Stimulated activated memory B cell treated with anti-CD40 and anti-IgM and Interleukin-4, amounts not matched to agents 10 μg/mL and 1 μg/mL and 100 μg/mL, for 72 hours (primary cell): ENCODE results near the gene RIMS3.

Experiments used
- ATAC-seq: fragments of 150-1000 bp; cut with Tn5 transposase; 2 replicates; pipeline ENCODE4 v1.10.0; 2021
- H3K27ac Mint-ChIP-seq: one replicate; pipeline ENCODE4 v1.8.0; 2022; ENCODE audit warnings: mild to moderate bottlenecking, mixed read lengths
- H3K27me3 Mint-ChIP-seq: one replicate; pipeline ENCODE4 v1.8.0; 2022; ENCODE audit warnings: mixed read lengths
- H3K36me3 Mint-ChIP-seq: one replicate; pipeline ENCODE4 v1.8.0; 2022; ENCODE audit warnings: mixed read lengths
- H3K4me1 Mint-ChIP-seq: one replicate; pipeline ENCODE4 v1.8.0; 2022; ENCODE audit warnings: mixed read lengths
- H3K4me3 Mint-ChIP-seq: one replicate; pipeline ENCODE4 v1.8.0; 2022; ENCODE audit warnings: mild to moderate bottlenecking, moderate library complexity, mixed read lengths
- H3K9me3 Mint-ChIP-seq: one replicate; pipeline ENCODE4 v1.8.0; 2022; ENCODE audit warnings: mixed read lengths

The RIMS3 gene

GRCh38 chr1:40650075-40650474 lies 15.4 kb downstream of the RIMS3 start:
- Mint-ChIP-seq H3K4me3 (no peak overlapping the region), H3K4me1 (no peaks in the 10 kb centered on the region)
- ATAC-seq: peak; percentile 34

GRCh38 chr1:40649592-40649930 lies 15.9 kb downstream of the RIMS3 start:
- H3K36me3 Mint-ChIP-seq: no peaks in the 10 kb centered on the region
- no peak overlapping the region for H3K4me3 Mint-ChIP-seq
- no peak overlapping the region for H3K27ac Mint-ChIP-seq
- H3K4me1 Mint-ChIP-seq: no peaks in the 10 kb centered on the region
- no peaks in the 10 kb centered on the region for H3K9me3 Mint-ChIP-seq
- H3K27me3 Mint-ChIP-seq: peaks cover 17% of the 10 kb centered on the region
- ATAC-seq: no peak

More at GRCh38 chr1:40650075-40650474, 15.4 kb downstream of the RIMS3 start:
- H3K9me3 Mint-ChIP-seq: no peaks in the 10 kb centered on the region
- no peaks in the 10 kb centered on the region for H3K36me3 Mint-ChIP-seq
- no peak overlapping the region for H3K27ac Mint-ChIP-seq
- peaks cover 22% of the 10 kb centered on the region for H3K27me3 Mint-ChIP-seq

- Mint-ChIP-seq H3K9me3 (no peaks in the 10 kb centered on the region), H3K4me3 (no peak overlapping the region), H3K4me1 (no peaks in the 10 kb centered on the region), H3K36me3 (no peaks in the 10 kb centered on the region), H3K27ac (no peak overlapping the region), H3K27me3 (peaks cover 12% of the 10 kb centered on the region)
- ATAC-seq: no peak
Measured at GRCh38 chr1:40648928-40649591, 16.4 kb downstream of the RIMS3 start.

- no peak overlapping the region for H3K27ac Mint-ChIP-seq
- H3K9me3 Mint-ChIP-seq: no peaks in the 10 kb centered on the region
- ATAC-seq: no peak
- peaks cover 12% of the 10 kb centered on the region for H3K27me3 Mint-ChIP-seq
- H3K4me1 Mint-ChIP-seq: no peaks in the 10 kb centered on the region
- H3K4me3 Mint-ChIP-seq: no peak overlapping the region
- H3K36me3 Mint-ChIP-seq: no peaks in the 10 kb centered on the region
Measured at GRCh38 chr1:40648200-40648599, 17.3 kb downstream of the RIMS3 start.

GRCh38 chr1:40646315-40646714 lies 19.2 kb downstream of the RIMS3 start:
- Mint-ChIP-seq H3K4me1 (no peaks in the 10 kb centered on the region), H3K36me3 (no peaks in the 10 kb centered on the region), H3K27ac (no peak overlapping the region), H3K9me3 (no peaks in the 10 kb centered on the region), H3K4me3 (no peak overlapping the region), H3K27me3 (peaks cover 12% of the 10 kb centered on the region)
- ATAC-seq: no peak

GRCh38 chr1:40645118-40645680 lies 20.3 kb downstream of the RIMS3 start:
- H3K36me3 Mint-ChIP-seq: no peaks in the 10 kb centered on the region
- H3K9me3 Mint-ChIP-seq: no peaks in the 10 kb centered on the region
- no peak overlapping the region for H3K27ac Mint-ChIP-seq
- peaks cover 12% of the 10 kb centered on the region for H3K27me3 Mint-ChIP-seq
- no peak for ATAC-seq
- no peak overlapping the region for H3K4me3 Mint-ChIP-seq
- H3K4me1 Mint-ChIP-seq: no peaks in the 10 kb centered on the region

- Mint-ChIP-seq H3K27ac (no peak overlapping the region), H3K4me3 (no peak overlapping the region), H3K4me1 (no peaks in the 10 kb centered on the region), H3K36me3 (no peaks in the 10 kb centered on the region), H3K27me3 (no peaks in the 10 kb centered on the region), H3K9me3 (no peaks in the 10 kb centered on the region)
- ATAC-seq: no peak
Measured at GRCh38 chr1:40641601-40642242, 23.8 kb downstream of the RIMS3 start.

GRCh38 chr1:40640314-40641076 lies 25.0 kb downstream of the RIMS3 start:
- Mint-ChIP-seq H3K4me3 (no peak overlapping the region), H3K9me3 (no peaks in the 10 kb centered on the region), H3K27me3 (no peaks in the 10 kb centered on the region), H3K27ac (no peak overlapping the region), H3K4me1 (no peaks in the 10 kb centered on the region), H3K36me3 (peaks cover 6% of the 10 kb centered on the region)
- ATAC-seq: no peak

GRCh38 chr1:40638097-40639036 lies 27.1 kb downstream of the RIMS3 start:
- no peaks in the 10 kb centered on the region for H3K9me3 Mint-ChIP-seq
- no peak overlapping the region for H3K4me3 Mint-ChIP-seq
- no peak overlapping the region for H3K27ac Mint-ChIP-seq
- peaks cover 7% of the 10 kb centered on the region for H3K4me1 Mint-ChIP-seq
- no peak for ATAC-seq
- no peaks in the 10 kb centered on the region for H3K27me3 Mint-ChIP-seq
- peaks cover 6% of the 10 kb centered on the region for H3K36me3 Mint-ChIP-seq

GRCh38 chr1:40637470-40638007 lies 27.9 kb downstream of the RIMS3 start:
- H3K4me3 Mint-ChIP-seq: no peak overlapping the region
- peaks cover 6% of the 10 kb centered on the region for H3K36me3 Mint-ChIP-seq
- peaks cover 9% of the 10 kb centered on the region for H3K4me1 Mint-ChIP-seq
- ATAC-seq: no peak
- H3K27me3 Mint-ChIP-seq: no peaks in the 10 kb centered on the region
- H3K9me3 Mint-ChIP-seq: no peaks in the 10 kb centered on the region
- no peak overlapping the region for H3K27ac Mint-ChIP-seq

GRCh38 chr1:40636777-40637176 lies 28.7 kb downstream of the RIMS3 start:
- Mint-ChIP-seq H3K27ac (no peak overlapping the region), H3K27me3 (no peaks in the 10 kb centered on the region), H3K9me3 (no peaks in the 10 kb centered on the region), H3K36me3 (peaks cover 6% of the 10 kb centered on the region), H3K4me3 (no peak overlapping the region), H3K4me1 (peaks cover 9% of the 10 kb centered on the region)
- no peak for ATAC-seq

- H3K4me1 Mint-ChIP-seq: peaks cover 9% of the 10 kb centered on the region
- H3K27ac Mint-ChIP-seq: no peak overlapping the region
- no peak overlapping the region for H3K4me3 Mint-ChIP-seq
- H3K36me3 Mint-ChIP-seq: peaks cover 6% of the 10 kb centered on the region
- no peaks in the 10 kb centered on the region for H3K27me3 Mint-ChIP-seq
- no peaks in the 10 kb centered on the region for H3K9me3 Mint-ChIP-seq
- ATAC-seq: no peak
Measured at GRCh38 chr1:40635763-40636500, 29.6 kb downstream of the RIMS3 start.

GRCh38 chr1:40634901-40635655 lies 30.4 kb downstream of the RIMS3 start:
- Mint-ChIP-seq H3K27ac (no peak overlapping the region), H3K4me3 (no peak overlapping the region), H3K9me3 (no peaks in the 10 kb centered on the region), H3K36me3 (peaks cover 6% of the 10 kb centered on the region), H3K4me1 (peaks cover 9% of the 10 kb centered on the region), H3K27me3 (no peaks in the 10 kb centered on the region)
- ATAC-seq: no peak
